GM10248 (cell line): Measurements from ENCODE around the gene STK32C.

ENCODE experiments used
- CTCF ChIA-PET: fragments of 300-600 bp; sonication (Branson Sonifier 250); formaldehyde crosslinking; extraction: SDS; loops from one replicate; lab custom pipeline; 2021; ENCODE audit warnings: antibody characterized with exemption; lab: Yijun Ruan, JAX
- POLR2A ChIA-PET: fragments of 350-650 bp; sonication (Branson Sonifier 250); formaldehyde crosslinking; extraction: SDS; loops from one replicate; lab custom pipeline; 2020; ENCODE audit warnings: antibody characterized with exemption; lab: Yijun Ruan, JAX
- DNase-seq: peaks from one replicate; pipeline ENCODE4 v3.0.0; 2012; ENCODE audit errors: extremely low spot score
- CTCF ChIP-seq: IDR thresholded peaks from 2 replicates; pipeline ENCODE4 v1.5.1; 2012; ENCODE audit warnings: mild to moderate bottlenecking, low read depth; ENCODE audit errors: extremely low read depth, missing control alignments, control extremely low read depth

STK32C gene

GRCh38 chr10:132201111-132201969 lies 106.4 kb downstream of the STK32C start:
- POLR2A ChIA-PET, result no interaction called here
- DNase-seq, result no peak
- CTCF ChIA-PET, result no interaction called here
- TF ChIP-seq CTCF, result no peak

- ChIA-PET POLR2A (no interaction called here), CTCF (no interaction called here)
- no peak for DNase-seq
- TF ChIP-seq CTCF, result no peak
These were observed 107.2 kb downstream of the STK32C start for GRCh38 chr10:132200344-132201110.

GRCh38 chr10:132199854-132200311 lies 107.9 kb downstream of the STK32C start:
- no peak for TF ChIP-seq CTCF
- POLR2A ChIA-PET, result no interaction called here
- DNase-seq, result no peak
- CTCF ChIA-PET, result no interaction called here

- no peak for TF ChIP-seq CTCF
- no peak for DNase-seq
- ChIA-PET POLR2A (no interaction called here), CTCF (no interaction called here)
These were observed 108.4 kb downstream of the STK32C start for GRCh38 chr10:132199268-132199853.

GRCh38 chr10:132198381-132199181 lies 109.2 kb downstream of the STK32C start:
- CTCF ChIA-PET, result no interaction called here
- no peak for DNase-seq
- POLR2A ChIA-PET, result no interaction called here
- TF ChIP-seq CTCF, result no peak

- POLR2A ChIA-PET, result no interaction called here
- no peak for TF ChIP-seq CTCF
- CTCF ChIA-PET, result no interaction called here
- no peak for DNase-seq
These were observed 109.7 kb downstream of the STK32C start for GRCh38 chr10:132198068-132198370.
